Measurements from ENCODE around the gene ARHGDIG. TPM values are rescaled to one million over a fixed set of nuclear protein-coding genes. Genes with fewer than 3 reads are reported as not detected.

Gene ARHGDIG
- total and polyA plus RNA-seq, 2 donors (not counting 3 experiments of a cell fraction or from before 2014, with no cell fraction given), result 0.93 to 2.2 TPM

- H3K27me3 ChIP-seq (ENCODE audit: control insufficient read depth in 2 of 2, insufficient read depth in 2 of 2, low read length in 2 of 2), result no peaks in the 10 kb centered on the region
- H4K20me1 ChIP-seq (replicated peaks; ENCODE audit: control insufficient read depth, extremely low read depth, insufficient read depth, low read length), result no peaks in the 10 kb centered on the region
- H3K27ac ChIP-seq (ENCODE audit: insufficient read depth, low read depth, low read length), result no peak overlapping the region
- ChIA-PET CTCF (no interaction called here), POLR2A (no interaction called here)
- no peak overlapping the region for H2AFZ ChIP-seq (ENCODE audit: low read depth, low read length)
- H3K4me1 ChIP-seq (ENCODE audit: control insufficient read depth, extremely low read depth, insufficient read depth, low read length), result no peaks in the 10 kb centered on the region
- no peaks in the 10 kb centered on the region for H3K79me2 ChIP-seq (ENCODE audit: control insufficient read depth, insufficient read depth, low read length)
- FAIRE-seq (no peak), DNase-seq (ENCODE audit: low read depth, low spot score) (no peak)
- no peaks in the 10 kb centered on the region for H3K9me3 ChIP-seq (replicated peaks; ENCODE audit: control insufficient read depth, insufficient read depth, low read length)
- no peak overlapping the region for H3K4me2 ChIP-seq (ENCODE audit: insufficient read depth, low read length)
- intact Hi-C loops (cut with micrococcal nuclease) (no loop called here), dilution Hi-C loops (cut with MboI; ENCODE audit: extremely low pct_ligation_motif_present, low sequenced_read_pairs) (no loop called here)
- H3K4me3 ChIP-seq (replicated peaks in 1 of 3; ENCODE audit: insufficient read depth in 1 of 3, low read depth in 1 of 3, low read length in 3 of 3), result no peak overlapping the region
- peaks cover 0 to 7% of the 10 kb centered on the region in 2 experiments for H3K36me3 ChIP-seq (ENCODE audit: control insufficient read depth in 2 of 2, extremely low read depth in 1 of 2, insufficient read depth in 2 of 2, low read length in 2 of 2)
- no TSS peak for BruUV-seq (replicated peaks)
- TF ChIP-seq MYC (IDR thresholded peaks at IDR 0.05; ENCODE audit: low read depth, low read length) (no peak), GATA2 (IDR thresholded peaks at IDR 0.05; ENCODE audit: insufficient read depth, insufficient read length, low read depth, low read length) (no peak), FOS (IDR thresholded peaks at IDR 0.05; ENCODE audit: borderline replicate concordance, insufficient read depth, low read length) (no peak), JUN (IDR thresholded peaks at IDR 0.05; ENCODE audit: borderline replicate concordance, insufficient read depth, insufficient read length, low read depth) (no peak), POLR2A (IDR thresholded peaks at IDR 0.05; ENCODE audit: low read depth, low read length) (no peak), POLR2AphosphoS5 (IDR thresholded peaks at IDR 0.05; ENCODE audit: insufficient read depth, low read depth, low read length) (no peak), EZH2 (IDR thresholded peaks at IDR 0.05; ENCODE audit: borderline replicate concordance, low read depth, low read length, severe bottlenecking) (no peak)
- TF ChIP-seq, protein P1, sequence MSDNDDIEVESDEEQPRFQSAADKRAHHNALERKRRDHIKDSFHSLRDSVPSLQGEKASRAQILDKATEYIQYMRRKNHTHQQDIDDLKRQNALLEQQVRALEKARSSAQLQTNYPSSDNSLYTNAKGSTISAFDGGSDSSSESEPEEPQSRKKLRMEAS (IDR thresholded peaks at IDR 0.05; ENCODE audit: insufficient read depth, insufficient read length), result no peak
- TF ChIP-seq, protein P2, sequence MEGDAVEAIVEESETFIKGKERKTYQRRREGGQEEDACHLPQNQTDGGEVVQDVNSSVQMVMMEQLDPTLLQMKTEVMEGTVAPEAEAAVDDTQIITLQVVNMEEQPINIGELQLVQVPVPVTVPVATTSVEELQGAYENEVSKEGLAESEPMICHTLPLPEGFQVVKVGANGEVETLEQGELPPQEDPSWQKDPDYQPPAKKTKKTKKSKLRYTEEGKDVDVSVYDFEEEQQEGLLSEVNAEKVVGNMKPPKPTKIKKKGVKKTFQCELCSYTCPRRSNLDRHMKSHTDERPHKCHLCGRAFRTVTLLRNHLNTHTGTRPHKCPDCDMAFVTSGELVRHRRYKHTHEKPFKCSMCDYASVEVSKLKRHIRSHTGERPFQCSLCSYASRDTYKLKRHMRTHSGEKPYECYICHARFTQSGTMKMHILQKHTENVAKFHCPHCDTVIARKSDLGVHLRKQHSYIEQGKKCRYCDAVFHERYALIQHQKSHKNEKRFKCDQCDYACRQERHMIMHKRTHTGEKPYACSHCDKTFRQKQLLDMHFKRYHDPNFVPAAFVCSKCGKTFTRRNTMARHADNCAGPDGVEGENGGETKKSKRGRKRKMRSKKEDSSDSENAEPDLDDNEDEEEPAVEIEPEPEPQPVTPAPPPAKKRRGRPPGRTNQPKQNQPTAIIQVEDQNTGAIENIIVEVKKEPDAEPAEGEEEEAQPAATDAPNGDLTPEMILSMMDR (IDR thresholded peaks at IDR 0.05; ENCODE audit: extremely low read depth in 1 of 2, insufficient read depth in 1 of 2, low read depth in 1 of 2, low read length in 2 of 2), result no peak
- H3K9me1 ChIP-seq (replicated peaks; ENCODE audit: control insufficient read depth, extremely low read depth, insufficient read depth, low read length), result no peaks in the 10 kb centered on the region
- H3K9ac ChIP-seq (replicated peaks; ENCODE audit: extremely low read depth, insufficient read depth, low read length), result no peak overlapping the region
Measured at GRCh38 chr16:268141-269053, 12.0 kb upstream of the ARHGDIG start.

Measured in endothelial cell of umbilical vein (primary cell).